RWPE1 (cell line): Measurements from ENCODE around the gene HMSD.

Experiments used
- CTCF ChIA-PET: fragments of 350-600 bp; sonication (Branson Sonifier 250); formaldehyde crosslinking; extraction: SDS; loops from one replicate; lab custom pipeline; 2021; lab: Yijun Ruan, JAX
- POLR2A ChIA-PET: fragments of 400-600 bp; formaldehyde crosslinking; extraction: SDS; loops from one replicate; lab custom pipeline; 2020; ENCODE audit warnings: antibody characterized with exemption; ENCODE audit not compliant: low non-redundant PET; lab: Yijun Ruan, JAX
- DNase-seq: peaks from one replicate; pipeline ENCODE4 v3.0.0; 2012; ENCODE audit warnings: low spot score
- H3K27ac ChIP-seq: fragments of 450-650 bp; 2 replicates; pipeline ENCODE4 v1.5.1; 2017
- CTCF ChIP-seq: fragments of 450-650 bp; conservative IDR thresholded peaks from 2 replicates; pipeline ENCODE4 v1.5.1; 2017; ENCODE audit warnings: low read depth, mild to moderate bottlenecking

HMSD gene

DNA sequence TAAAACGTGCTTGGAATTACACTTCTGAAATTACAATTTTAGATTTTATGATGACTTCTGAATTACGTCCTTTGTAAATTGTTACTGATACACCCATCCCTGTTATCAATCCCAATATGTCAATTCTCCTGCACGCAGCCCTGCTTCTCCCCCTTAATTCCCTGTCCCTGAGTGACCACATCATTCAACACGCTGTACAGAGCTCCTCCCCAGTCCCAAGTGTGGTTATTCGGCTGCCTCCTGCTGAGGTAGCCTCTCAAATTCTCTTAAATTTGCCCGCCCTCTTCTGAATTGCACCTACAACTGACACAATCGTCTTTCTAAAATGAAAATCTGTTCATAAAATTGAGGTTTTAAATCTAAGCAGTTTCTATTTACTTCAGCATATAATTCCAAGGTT, 30.9 kb downstream of the HMSD start:
- CTCF ChIA-PET = no interaction called here
- POLR2A ChIA-PET = no interaction called here
- TF ChIP-seq CTCF = no peak
- DNase-seq = no peak
- H3K27ac ChIP-seq = no peak overlapping the region

DNA sequence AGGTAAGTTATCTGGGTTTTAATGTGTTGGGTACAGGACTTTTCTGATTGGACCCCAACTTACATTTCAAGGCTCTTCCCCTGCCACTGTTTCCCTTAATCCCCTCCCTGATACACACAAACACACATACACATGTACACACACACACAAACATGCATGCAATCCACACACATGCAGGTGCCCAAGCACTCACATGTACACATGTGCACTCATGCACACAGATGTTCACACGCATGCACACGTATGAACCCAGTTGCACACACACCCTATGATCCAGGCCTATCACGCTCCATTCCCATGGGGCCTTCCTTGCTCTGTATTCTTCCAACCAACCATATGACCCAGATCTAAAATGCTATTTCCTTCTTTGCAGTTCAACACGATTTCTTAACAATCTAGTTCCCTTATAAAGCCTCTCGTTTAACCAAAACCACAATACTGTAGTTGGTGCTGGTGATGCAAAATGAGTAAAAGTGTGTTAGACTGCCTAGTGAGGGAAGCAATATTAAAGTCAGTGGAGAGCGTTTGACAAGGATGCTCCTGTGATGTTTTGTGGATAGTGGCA, 31.9 kb downstream of the HMSD start:
- no peak overlapping the region for H3K27ac ChIP-seq
- DNase-seq = no peak
- CTCF ChIA-PET = no interaction called here
- POLR2A ChIA-PET = no interaction called here
- no peak for TF ChIP-seq CTCF

GRCh38 chr18:63981719-63982118, 32.6 kb downstream of the HMSD start:
- ChIA-PET CTCF (interaction anchor here (0.6 kb wide), 1 partner anchor 464 kb away, joined by 3 read pairs; no protein-coding TSS in a partner anchor), POLR2A (no interaction called here)
- no peak overlapping the region for H3K27ac ChIP-seq
- TF ChIP-seq CTCF = no peak
- DNase-seq = no peak

DNA sequence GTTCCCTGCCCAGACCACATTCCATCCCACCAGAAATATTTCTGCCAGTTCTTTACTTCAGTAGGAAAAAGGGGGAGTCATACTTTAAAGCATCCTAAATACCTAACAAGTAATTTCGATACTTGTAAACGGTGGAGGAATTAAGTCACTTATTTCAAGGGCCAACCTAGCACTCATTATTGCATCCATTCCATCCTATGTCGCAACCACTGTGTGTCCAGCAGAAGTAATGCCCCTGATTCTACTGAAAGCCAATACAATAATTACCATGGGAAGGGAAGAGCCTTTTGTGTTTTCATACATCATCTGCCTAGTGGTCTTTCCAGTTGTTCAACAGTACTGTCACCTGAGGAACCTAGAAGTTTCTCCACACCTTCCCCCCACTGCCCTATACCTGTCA, 33.3 kb downstream of the HMSD start:
- TF ChIP-seq CTCF = no peak
- no peak overlapping the region for H3K27ac ChIP-seq
- CTCF ChIA-PET = interaction anchor here (0.6 kb wide), 1 partner anchor 464 kb away, joined by 3 read pairs; no protein-coding TSS in a partner anchor
- POLR2A ChIA-PET = no interaction called here
- DNase-seq = no peak

GRCh38 chr18:63986885-63987284, 37.8 kb downstream of the HMSD start:
- no peak overlapping the region for H3K27ac ChIP-seq
- no peak for TF ChIP-seq CTCF
- ChIA-PET CTCF (no interaction called here), POLR2A (no interaction called here)
- DNase-seq = no peak

DNA sequence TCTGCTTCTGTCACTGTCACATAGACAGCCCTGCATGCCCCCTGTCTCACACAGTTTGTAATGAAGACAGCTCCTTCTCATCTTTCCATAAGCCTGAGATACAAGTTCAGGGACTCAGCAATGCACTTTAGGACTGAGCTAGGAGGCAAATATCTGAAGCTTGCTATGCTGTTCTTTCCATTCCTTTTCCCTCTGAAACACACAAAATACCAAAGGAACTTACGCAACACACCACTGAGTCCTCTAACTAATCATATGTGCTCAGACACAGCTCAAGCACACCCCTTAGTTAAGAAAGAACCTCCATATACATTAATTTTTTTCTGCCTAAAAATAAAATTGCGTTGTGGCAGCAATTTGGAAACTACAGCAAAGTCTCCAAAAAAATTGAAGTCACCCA, 38.6 kb downstream of the HMSD start:
- ChIA-PET POLR2A (no interaction called here), CTCF (no interaction called here)
- H3K27ac ChIP-seq = no peak overlapping the region
- no peak for TF ChIP-seq CTCF
- DNase-seq = no peak
